ENCODE results near the gene LIF.

The LIF gene

GRCh38 chr22:30196141-30196879, 50.2 kb downstream of the LIF start (continued):
- TF ChIP-seq ZNF548 (tag by site-specific recombination; IDR thresholded peaks at IDR 0.05) (no peak), ZNF843 (tag by site-specific recombination; IDR thresholded peaks at IDR 0.05) (peak; percentile 87), ZNF202 (tag by site-specific recombination; IDR thresholded peaks at IDR 0.05; ENCODE audit: borderline replicate concordance) (no peak), ZNF624 (tag by site-specific recombination; IDR thresholded peaks at IDR 0.05) (no peak), ZNF658 (tag by site-specific recombination; IDR thresholded peaks at IDR 0.05) (no peak), PRDM2 (tag by site-specific recombination; IDR thresholded peaks at IDR 0.05; ENCODE audit: borderline replicate concordance) (no peak), ZBTB1 (tag by site-specific recombination; IDR thresholded peaks at IDR 0.05) (no peak; the same call in 1 of the 2 replicates), PRDM4 (tag by site-specific recombination; IDR thresholded peaks at IDR 0.05) (peak; percentile 89), ZNF184 (tag by site-specific recombination; IDR thresholded peaks at IDR 0.05) (peak; percentile 37; the same call in 1 of the 2 replicates), ZNF274 (IDR thresholded peaks at IDR 0.05; ENCODE audit: low read length) (no peak), ZNF274 (tag by site-specific recombination; IDR thresholded peaks at IDR 0.05; ENCODE audit: borderline replicate concordance) (no peak), RBAK (tag by site-specific recombination; IDR thresholded peaks at IDR 0.05) (no peak), SETDB1 (IDR thresholded peaks at IDR 0.05; ENCODE audit: insufficient read length, low read length) (peak; percentile 24), ZNF501 (tag by site-specific recombination; IDR thresholded peaks at IDR 0.05) (no peak), SP7 (tag by site-specific recombination; IDR thresholded peaks at IDR 0.05) (peak; percentile 96), ZNF211 (tag by site-specific recombination; IDR thresholded peaks at IDR 0.05; ENCODE audit: low read depth) (no peak), ZBTB11 (tag by site-specific recombination; conservative IDR thresholded peaks at IDR 0.05; ENCODE audit: low read depth) (no peak), ZBTB20 (tag by site-specific recombination; IDR thresholded peaks at IDR 0.05) (peak; percentile 98), ZSCAN30 (tag by site-specific recombination; IDR thresholded peaks at IDR 0.05) (peak; percentile 17; the same call in 1 of the 2 replicates), ZNF488 (tag by site-specific recombination; IDR thresholded peaks at IDR 0.05) (peak; percentile 76; the same call in 1 of the 2 replicates), ZNF747 (tag by site-specific recombination; IDR thresholded peaks at IDR 0.05) (no peak), ZBTB26 (tag by site-specific recombination; optimal IDR thresholded peaks at IDR 0.05) (no peak), ZNF221 (tag by site-specific recombination; IDR thresholded peaks at IDR 0.05; ENCODE audit: borderline replicate concordance) (no peak), MEIS1 (CRISPR knock-in tag; IDR thresholded peaks at IDR 0.05; ENCODE audit: borderline replicate concordance) (no peak), ZNF350 (tag by site-specific recombination; IDR thresholded peaks at IDR 0.05) (no peak), ZNF157 (tag by site-specific recombination; IDR thresholded peaks at IDR 0.05) (no peak), ZBTB8A (tag by site-specific recombination; IDR thresholded peaks at IDR 0.05) (peak; percentile 63)

Measured in HEK293 (cell line).